GM12878 (cell line): ENCODE results near the gene FCRL6. TPM values are rescaled to one million over a fixed set of nuclear protein-coding genes. Genes with fewer than 3 reads are reported as not detected.

Experiments used
- ATAC-seq: fragments of 200-7000 bp; cut with Tn5 transposase; 3 replicates; pipeline ENCODE4 v1.9.1; 2020; ENCODE audit warnings: mild to moderate bottlenecking, moderate library complexity
- BruUV-seq: library from RNA; stranded (reverse); fragments of 400-500 nt; replicated peaks from 2 replicates; lab custom pipeline; 2021; lab: Mats Ljungman, UMichigan
- CTCF ChIA-PET: fragments of 300-600 bp; sonication (Branson Sonifier 250); formaldehyde crosslinking; extraction: SDS; loops from one replicate; lab custom pipeline; 2021; ENCODE audit warnings: inconsistent platforms; lab: Yijun Ruan, JAX
- POLR2A ChIA-PET: fragments of 350-600 bp; formaldehyde crosslinking; extraction: SDS; loops from one replicate; lab custom pipeline; 2021; ENCODE audit warnings: inconsistent platforms; lab: Charles Lee
- RAD21 ChIA-PET: fragments of 300-600 bp; sonication (Branson Sonifier 250); formaldehyde crosslinking; loops from one replicate; lab custom pipeline; 2023; ENCODE audit warnings: antibody characterized with exemption; ENCODE audit not compliant: unreplicated experiment; lab: Charles Lee
- SMC1A ChIA-PET: fragments of 300-600 bp; sonication (Branson Sonifier 250); formaldehyde crosslinking; loops from one replicate; lab custom pipeline; 2023; ENCODE audit not compliant: unreplicated experiment, uncharacterized antibody; lab: Charles Lee
- DNase-seq: peaks from one replicate; pipeline ENCODE4 v3.0.0-alpha.2; 2011; ENCODE audit warnings: low read depth, low spot score
- FAIRE-seq: peaks from 3 replicates; lab custom pipeline; 2011; peaks lifted over from hg19 to GRCh38; lab: Jason Lieb, UNC
- H2AFZ ChIP-seq: 2 replicates; pipeline ENCODE4 v1.6.0; 2011; ENCODE audit warnings: low read depth, low read length, control low read depth; ENCODE audit not compliant: control insufficient read depth
- H3K27ac ChIP-seq: 2 replicates; pipeline ENCODE4 v1.5.1; 2011; ENCODE audit warnings: control low read depth; ENCODE audit not compliant: control insufficient read depth, insufficient read depth
- H3K27me3 ChIP-seq, 2 experiments: replicated peaks in 1 of 2; 2 replicates each; pipeline versions ENCODE4 v1.6.0 to v1.6.1; 2011; ENCODE audit warnings: low read length in 1 of 2; ENCODE audit not compliant: control insufficient read depth in 2 of 2, insufficient read depth in 2 of 2
- H3K36me3 ChIP-seq, 2 experiments: 2 replicates each; pipeline ENCODE4 v1.5.1; 2011; ENCODE audit warnings: low read length in 1 of 2; ENCODE audit not compliant: control insufficient read depth in 2 of 2, insufficient read depth in 2 of 2
- H3K4me1 ChIP-seq: 2 replicates; pipeline ENCODE4 v1.6.1; 2011; ENCODE audit warnings: mild to moderate bottlenecking, low read length, moderate library complexity, mixed read lengths; ENCODE audit not compliant: control insufficient read depth, insufficient read depth
- H3K4me2 ChIP-seq: 2 replicates; pipeline ENCODE4 v1.6.0; 2011; ENCODE audit warnings: control low read depth; ENCODE audit not compliant: control insufficient read depth, insufficient read depth
- H3K4me3 ChIP-seq: fragments of 200-600 bp; sonication (generic); 2 replicates; pipeline ENCODE4 v1.5.1; 2016
- H3K79me2 ChIP-seq: 2 replicates; pipeline ENCODE4 v1.6.0; 2011; ENCODE audit warnings: low read length; ENCODE audit not compliant: control insufficient read depth, insufficient read depth
- H3K9ac ChIP-seq: 2 replicates; pipeline ENCODE4 v1.8.0; 2011; ENCODE audit warnings: low read length, control low read depth, mixed read lengths; ENCODE audit not compliant: control insufficient read depth, insufficient read depth
- H3K9me3 ChIP-seq: replicated peaks from 3 replicates; pipeline ENCODE4 v1.5.1; 2011; ENCODE audit warnings: mild to moderate bottlenecking, low read length; ENCODE audit not compliant: control insufficient read depth, insufficient read depth
- H4K20me1 ChIP-seq: 2 replicates; pipeline ENCODE4 v1.6.0; 2011; ENCODE audit not compliant: control insufficient read depth, insufficient read depth
- CEBPB ChIP-seq, 2 experiments: fragments of 150-350 bp in 1 of 2; IDR thresholded peaks; 2 replicates each; pipeline ENCODE4 v1.6.1; 2012 to 2014; ENCODE audit warnings: low read depth in 2 of 2, low read length in 2 of 2, borderline replicate concordance in 1 of 2, inconsistent platforms in 1 of 2
- CHD4 ChIP-seq: fragments of 200-600 bp; sonication (generic); IDR thresholded peaks from 2 replicates; pipeline ENCODE4 v1.6.1; 2016; ENCODE audit warnings: mild to moderate bottlenecking
- DPF2 ChIP-seq: fragments of 450-650 bp; IDR thresholded peaks from 2 replicates; pipeline ENCODE4 v1.6.1; 2017; ENCODE audit warnings: mild to moderate bottlenecking
- E2F4 ChIP-seq: IDR thresholded peaks from 2 replicates; pipeline ENCODE4 v1.6.1; 2012; ENCODE audit warnings: low read depth, low read length, improper control_type of control experiment
- EGR1 ChIP-seq, 2 experiments: IDR thresholded peaks; 1 replicate in 1 of 2; 2 replicates in 1 of 2; pipeline ENCODE4 v1.6.1; 2011 to 2012; ENCODE audit warnings: low read depth in 2 of 2, low read length in 2 of 2, borderline replicate concordance in 1 of 2, mild to moderate bottlenecking in 1 of 2, moderate library complexity in 1 of 2
- ETV6 ChIP-seq, 2 experiments: fragments of 450-650 bp in 1 of 2; IDR thresholded peaks in 1 of 2; conservative IDR thresholded peaks in 1 of 2; 2 replicates each; pipeline ENCODE4 v1.6.1; 2014; ENCODE audit warnings: antibody characterized with exemption in 1 of 2, borderline replicate concordance in 1 of 2, low read depth in 1 of 2, mild to moderate bottlenecking in 1 of 2, moderate library complexity in 1 of 2
- JUND ChIP-seq: IDR thresholded peaks from 2 replicates; pipeline ENCODE4 v1.6.1; 2012; ENCODE audit warnings: low read depth, mild to moderate bottlenecking, low read length, improper control_type of control experiment, moderate library complexity
- MEF2B ChIP-seq: fragments of 450-650 bp; IDR thresholded peaks from 2 replicates; pipeline ENCODE4 v1.6.1; 2018; ENCODE audit warnings: mild to moderate bottlenecking, moderate library complexity; ENCODE audit not compliant: partially characterized antibody, poor library complexity, severe bottlenecking
- RELA ChIP-seq: fragments of 450-650 bp; IDR thresholded peaks from 2 replicates; pipeline ENCODE4 v1.8.0; 2014; ENCODE audit warnings: borderline replicate concordance; ENCODE audit not compliant: partially characterized antibody
- SMAD1 ChIP-seq: fragments of 450-650 bp; IDR thresholded peaks from 2 replicates; pipeline ENCODE4 v1.6.1; 2018; ENCODE audit warnings: mild to moderate bottlenecking, low read depth; ENCODE audit not compliant: partially characterized antibody
- YY1 ChIP-seq: IDR thresholded peaks from 2 replicates; pipeline ENCODE4 v1.6.1; 2011; ENCODE audit warnings: low read depth, mild to moderate bottlenecking, low read length
- ZNF384 ChIP-seq: IDR thresholded peaks from 2 replicates; pipeline ENCODE4 v1.6.1; 2012; ENCODE audit warnings: low read depth, mild to moderate bottlenecking, low read length, improper control_type of control experiment, borderline replicate concordance
- WGBS: methylation state at CpG from one replicate; pipeline ENCODE4 v1.1.6; 2016; ENCODE audit warnings: low lambda C conversion rate; ENCODE audit not compliant: insufficient replicate concordance, insufficient coverage; ENCODE audit errors: missing lambda C conversion rate; 5-methylcytosine and 5-hydroxymethylcytosine counted together
- in situ Hi-C: fragments of 300-500 bp; cut with MboI; formaldehyde crosslinking; loops from 9 replicates; pipeline ENCODE4 v1.14.3; 2018; ENCODE audit warnings: mixed read lengths
- intact Hi-C: fragments of 100-400 bp; cut with micrococcal nuclease; formaldehyde crosslinking; loops from one replicate; pipeline ENCODE4 v1.14.2; 2022; ENCODE audit not compliant: unreplicated experiment
- polyA plus RNA-seq, 11 experiments: library from polyadenylated mRNA; depleted of rRNA in 4 of 11; unstranded in 6 of 11; stranded (reverse) in 5 of 11; fragments of >200 nt; fragmentation: Nextera tagmentation in 4 of 11; fragmentation: Illumina TruSeq in 1 of 11; extraction: Ambion mirVana in 4 of 11; extraction: Trizol in 1 of 11; gene quantifications; 1 replicate in 1 of 11; 2 replicates in 10 of 11; pipeline versions ENCODE4 v1.2.1 to v1.2.3, GENCODE V29; 2011 to 2016; ENCODE audit warnings: inconsistent platforms in 2 of 11, missing spikeins in 2 of 11, low read depth in 1 of 11
- total RNA-seq, 4 experiments: library from RNA; depleted of rRNA in 3 of 4; stranded (reverse); fragments of >200 nt in 3 of 4; fragmentation: Illumina TruSeq in 1 of 4; extraction: Trizol in 1 of 4; gene quantifications; 2 replicates each; pipeline versions ENCODE4 v1.2.1 to v1.2.3, GENCODE V29; 2013 to 2021
- TF ChIP-seq, protein P1 (sequence below): fragments of 150-350 bp; IDR thresholded peaks from 2 replicates; pipeline ENCODE4 v1.6.1; 2014; ENCODE audit warnings: mild to moderate bottlenecking, low read depth, low read length

The FCRL6 gene
- total and polyA plus RNA-seq, 10 of the 15 experiments (the other 5 are each of a cell fraction or from before 2014, with no cell fraction given): 0.04 to 0.16 (median 0.11) TPM; not detected in 7

- no peaks in the 10 kb centered on the region for H3K27me3 ChIP-seq
- RAD21 ChIA-PET: no interaction called here
- POLR2A ChIA-PET: no interaction called here
- H3K4me1 ChIP-seq: no peaks in the 10 kb centered on the region
- no peak for ATAC-seq
- no peak overlapping the region for H2AFZ ChIP-seq
- H4K20me1 ChIP-seq: no peaks in the 10 kb centered on the region
- no TSS peak for BruUV-seq
- CTCF ChIA-PET: no interaction called here
- H3K9me3 ChIP-seq: no peaks in the 10 kb centered on the region
- no peak for DNase-seq
- H3K9ac ChIP-seq: no peak overlapping the region
- in situ Hi-C loops (no loop called here), intact Hi-C loops (no loop called here)
- H3K4me3 ChIP-seq: no peak overlapping the region
- H3K4me2 ChIP-seq: no peak overlapping the region
- SMC1A ChIA-PET: no interaction called here
- no peak for FAIRE-seq
- H3K79me2 ChIP-seq: no peaks in the 10 kb centered on the region
- no peak overlapping the region for H3K27ac ChIP-seq
- WGBS: 28% methylated on average over 2 of the region's 2 CpGs
- no peaks in the 10 kb centered on the region for H3K36me3 ChIP-seq
- TF ChIP-seq, protein P1, sequence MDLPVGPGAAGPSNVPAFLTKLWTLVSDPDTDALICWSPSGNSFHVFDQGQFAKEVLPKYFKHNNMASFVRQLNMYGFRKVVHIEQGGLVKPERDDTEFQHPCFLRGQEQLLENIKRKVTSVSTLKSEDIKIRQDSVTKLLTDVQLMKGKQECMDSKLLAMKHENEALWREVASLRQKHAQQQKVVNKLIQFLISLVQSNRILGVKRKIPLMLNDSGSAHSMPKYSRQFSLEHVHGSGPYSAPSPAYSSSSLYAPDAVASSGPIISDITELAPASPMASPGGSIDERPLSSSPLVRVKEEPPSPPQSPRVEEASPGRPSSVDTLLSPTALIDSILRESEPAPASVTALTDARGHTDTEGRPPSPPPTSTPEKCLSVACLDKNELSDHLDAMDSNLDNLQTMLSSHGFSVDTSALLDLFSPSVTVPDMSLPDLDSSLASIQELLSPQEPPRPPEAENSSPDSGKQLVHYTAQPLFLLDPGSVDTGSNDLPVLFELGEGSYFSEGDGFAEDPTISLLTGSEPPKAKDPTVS: no peak
- TF ChIP-seq ETV6 (conservative IDR thresholded peaks at IDR 0.05 in 1 of 2, IDR thresholded peaks at IDR 0.05 in 1 of 2; ENCODE audit: borderline replicate concordance in 1 of 2, low read depth in 1 of 2) (no peak), DPF2 (no peak), CEBPB (IDR thresholded peaks at IDR 0.05; ENCODE audit: borderline replicate concordance in 1 of 2, low read depth in 2 of 2, low read length in 2 of 2) (no peak), E2F4 (no peak), ZNF384 (no peak), MEF2B (no peak), RELA (no peak), SMAD1 (no peak), CHD4 (no peak), JUND (no peak), YY1 (no peak), EGR1 (IDR thresholded peaks at IDR 0.05; ENCODE audit: borderline replicate concordance in 1 of 2, low read depth in 2 of 2, low read length in 2 of 2) (no peak)
Measured at GRCh38 chr1:159771127-159771895, 30.8 kb upstream of the FCRL6 start.
